GM12878 (cell line): Measurements from ENCODE around the gene ATP7A. TPM values are rescaled to one million over a fixed set of nuclear protein-coding genes. Genes with fewer than 3 reads are reported as not detected.

ENCODE experiments used
- ASH2L ChIP-seq: fragments of 300-600, 200-600 bp; sonication (generic); IDR thresholded peaks from 2 replicates; pipeline ENCODE4 v1.6.1; 2017; ENCODE audit warnings: low read depth, mild to moderate bottlenecking, borderline replicate concordance
- BHLHE40 ChIP-seq, 2 experiments: fragments of 450-650 bp in 1 of 2; IDR thresholded peaks; 2 replicates each; pipeline ENCODE4 v1.6.1; 2011 to 2017; ENCODE audit warnings: low read depth in 2 of 2, borderline replicate concordance in 1 of 2, improper control_type of control experiment in 1 of 2, low read length in 1 of 2, mild to moderate bottlenecking in 1 of 2
- KAT2A ChIP-seq: conservative IDR thresholded peaks from 2 replicates; pipeline ENCODE4 v1.6.1; 2011; ENCODE audit warnings: low read depth, low read length; ENCODE audit not compliant: control insufficient read depth
- MEF2B ChIP-seq: fragments of 450-650 bp; IDR thresholded peaks from 2 replicates; pipeline ENCODE4 v1.6.1; 2018; ENCODE audit warnings: mild to moderate bottlenecking, moderate library complexity; ENCODE audit not compliant: partially characterized antibody, poor library complexity, severe bottlenecking
- NFXL1 ChIP-seq: fragments of 450-650 bp; IDR thresholded peaks from 2 replicates; pipeline ENCODE4 v1.6.1; 2017; ENCODE audit warnings: antibody characterized with exemption, mild to moderate bottlenecking, borderline replicate concordance
- NR2C1 ChIP-seq: fragments of 450-650 bp; IDR thresholded peaks from 2 replicates; pipeline ENCODE4 v1.6.1; 2017; ENCODE audit warnings: antibody characterized with exemption, mild to moderate bottlenecking, moderate library complexity
- NR2C2 ChIP-seq: IDR thresholded peaks from 2 replicates; pipeline ENCODE4 v1.6.1; 2011; ENCODE audit warnings: borderline replicate concordance, low read depth; ENCODE audit not compliant: control insufficient read depth, insufficient read length
- RAD21 ChIP-seq: IDR thresholded peaks from 2 replicates; pipeline ENCODE4 v1.6.1; 2011; ENCODE audit warnings: mild to moderate bottlenecking, low read depth, low read length, moderate library complexity; ENCODE audit not compliant: insufficient read depth
- RELA ChIP-seq: fragments of 450-650 bp; IDR thresholded peaks from 2 replicates; pipeline ENCODE4 v1.8.0; 2014; ENCODE audit warnings: borderline replicate concordance; ENCODE audit not compliant: partially characterized antibody
- SUPT20H ChIP-seq: IDR thresholded peaks from 2 replicates; pipeline ENCODE4 v1.6.1; 2011; ENCODE audit warnings: low read depth, mild to moderate bottlenecking, low read length, moderate library complexity, borderline replicate concordance; ENCODE audit not compliant: control insufficient read depth
- TCF7 ChIP-seq: IDR thresholded peaks from 2 replicates; pipeline ENCODE4 v1.6.1; 2014; ENCODE audit warnings: antibody characterized with exemption, borderline replicate concordance
- ZNF274 ChIP-seq: IDR thresholded peaks from one replicate; pipeline ENCODE4 v1.8.0; 2011; ENCODE audit not compliant: insufficient read length, insufficient read depth
- polyA plus RNA-seq, 11 experiments: library from polyadenylated mRNA; depleted of rRNA in 4 of 11; unstranded in 6 of 11; stranded (reverse) in 5 of 11; fragments of >200 nt; fragmentation: Nextera tagmentation in 4 of 11; fragmentation: Illumina TruSeq in 1 of 11; extraction: Ambion mirVana in 4 of 11; extraction: Trizol in 1 of 11; gene quantifications; 1 replicate in 1 of 11; 2 replicates in 10 of 11; pipeline versions ENCODE4 v1.2.1 to v1.2.3, GENCODE V29; 2011 to 2016; ENCODE audit warnings: inconsistent platforms in 2 of 11, missing spikeins in 2 of 11, low read depth in 1 of 11
- total RNA-seq, 4 experiments: library from RNA; depleted of rRNA in 3 of 4; stranded (reverse); fragments of >200 nt in 3 of 4; fragmentation: Illumina TruSeq in 1 of 4; extraction: Trizol in 1 of 4; gene quantifications; 2 replicates each; pipeline versions ENCODE4 v1.2.1 to v1.2.3, GENCODE V29; 2013 to 2021
- TF ChIP-seq, protein P1 (sequence below): IDR thresholded peaks from 2 replicates; pipeline ENCODE4 v1.6.1; 2012; ENCODE audit warnings: low read length, inconsistent platforms
- TF ChIP-seq, protein P2 (sequence below): fragments of 450-650 bp; IDR thresholded peaks from 2 replicates; pipeline ENCODE4 v1.6.1; 2018; ENCODE audit warnings: mild to moderate bottlenecking, low read depth, moderate library complexity; ENCODE audit not compliant: partially characterized antibody
- TF ChIP-seq, protein P3 (sequence below): IDR thresholded peaks from 2 replicates; pipeline ENCODE4 v1.6.1; 2012; ENCODE audit warnings: low read depth, low read length, improper control_type of control experiment
- TF ChIP-seq, protein P4 (sequence below), 3 experiments: IDR thresholded peaks in 2 of 3; conservative IDR thresholded peaks in 1 of 3; 2 replicates each; pipeline ENCODE4 v1.5.1; 2011; ENCODE audit warnings: low read depth in 3 of 3, low read length in 3 of 3, mild to moderate bottlenecking in 3 of 3, control low read depth in 2 of 3, moderate library complexity in 2 of 3, inconsistent platforms in 1 of 3, mixed read lengths in 1 of 3; ENCODE audit not compliant: control insufficient read depth in 2 of 3, insufficient read depth in 1 of 3; ENCODE audit errors: extremely low read depth in 1 of 3

The ATP7A gene
- total and polyA plus RNA-seq, 10 of the 15 experiments (the other 5 are each of a cell fraction or from before 2014, with no cell fraction given), result 2.5 to 12.0 (median 7.6) TPM

DNA sequence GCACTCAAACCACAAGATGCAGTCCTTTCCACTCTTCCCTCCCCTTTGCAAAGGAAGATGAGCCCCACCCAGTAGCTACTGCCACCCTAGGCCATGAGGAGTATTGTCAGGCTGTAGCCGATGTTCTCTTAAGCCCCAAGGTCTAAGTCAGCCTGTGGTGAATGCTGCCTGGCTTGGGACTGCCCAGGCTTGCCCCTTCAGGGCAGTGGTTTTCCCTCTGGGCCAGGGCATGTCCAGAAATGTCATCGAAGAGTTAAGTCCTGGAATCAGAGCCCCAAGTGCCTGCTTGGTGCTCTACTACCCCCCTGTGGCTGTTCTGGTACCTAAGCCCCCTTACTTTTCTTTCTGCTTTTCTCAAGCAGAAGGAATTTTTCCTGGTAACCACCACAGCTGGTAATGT, 181.8 kb downstream of the ATP7A start (continued):
- TF ChIP-seq, protein P1, sequence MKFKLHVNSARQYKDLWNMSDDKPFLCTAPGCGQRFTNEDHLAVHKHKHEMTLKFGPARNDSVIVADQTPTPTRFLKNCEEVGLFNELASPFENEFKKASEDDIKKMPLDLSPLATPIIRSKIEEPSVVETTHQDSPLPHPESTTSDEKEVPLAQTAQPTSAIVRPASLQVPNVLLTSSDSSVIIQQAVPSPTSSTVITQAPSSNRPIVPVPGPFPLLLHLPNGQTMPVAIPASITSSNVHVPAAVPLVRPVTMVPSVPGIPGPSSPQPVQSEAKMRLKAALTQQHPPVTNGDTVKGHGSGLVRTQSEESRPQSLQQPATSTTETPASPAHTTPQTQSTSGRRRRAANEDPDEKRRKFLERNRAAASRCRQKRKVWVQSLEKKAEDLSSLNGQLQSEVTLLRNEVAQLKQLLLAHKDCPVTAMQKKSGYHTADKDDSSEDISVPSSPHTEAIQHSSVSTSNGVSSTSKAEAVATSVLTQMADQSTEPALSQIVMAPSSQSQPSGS, result no peak
- TF ChIP-seq, protein P2, sequence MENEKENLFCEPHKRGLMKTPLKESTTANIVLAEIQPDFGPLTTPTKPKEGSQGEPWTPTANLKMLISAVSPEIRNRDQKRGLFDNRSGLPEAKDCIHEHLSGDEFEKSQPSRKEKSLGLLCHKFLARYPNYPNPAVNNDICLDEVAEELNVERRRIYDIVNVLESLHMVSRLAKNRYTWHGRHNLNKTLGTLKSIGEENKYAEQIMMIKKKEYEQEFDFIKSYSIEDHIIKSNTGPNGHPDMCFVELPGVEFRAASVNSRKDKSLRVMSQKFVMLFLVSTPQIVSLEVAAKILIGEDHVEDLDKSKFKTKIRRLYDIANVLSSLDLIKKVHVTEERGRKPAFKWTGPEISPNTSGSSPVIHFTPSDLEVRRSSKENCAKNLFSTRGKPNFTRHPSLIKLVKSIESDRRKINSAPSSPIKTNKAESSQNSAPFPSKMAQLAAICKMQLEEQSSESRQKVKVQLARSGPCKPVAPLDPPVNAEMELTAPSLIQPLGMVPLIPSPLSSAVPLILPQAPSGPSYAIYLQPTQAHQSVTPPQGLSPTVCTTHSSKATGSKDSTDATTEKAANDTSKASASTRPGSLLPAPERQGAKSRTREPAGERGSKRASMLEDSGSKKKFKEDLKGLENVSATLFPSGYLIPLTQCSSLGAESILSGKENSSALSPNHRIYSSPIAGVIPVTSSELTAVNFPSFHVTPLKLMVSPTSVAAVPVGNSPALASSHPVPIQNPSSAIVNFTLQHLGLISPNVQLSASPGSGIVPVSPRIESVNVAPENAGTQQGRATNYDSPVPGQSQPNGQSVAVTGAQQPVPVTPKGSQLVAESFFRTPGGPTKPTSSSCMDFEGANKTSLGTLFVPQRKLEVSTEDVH, result no peak
- TF ChIP-seq NFXL1 (no peak), ASH2L (no peak), BHLHE40 (IDR thresholded peaks at IDR 0.05; ENCODE audit: borderline replicate concordance in 1 of 2, low read depth in 2 of 2, low read length in 1 of 2) (no peak; a peak in 1 of 4 replicates), ZNF274 (no peak), RELA (no peak), MEF2B (no peak), RAD21 (peak; percentile 73), SUPT20H (no peak), TCF7 (no peak), NR2C1 (no peak), KAT2A (no peak), NR2C2 (no peak)
- TF ChIP-seq, protein P3, sequence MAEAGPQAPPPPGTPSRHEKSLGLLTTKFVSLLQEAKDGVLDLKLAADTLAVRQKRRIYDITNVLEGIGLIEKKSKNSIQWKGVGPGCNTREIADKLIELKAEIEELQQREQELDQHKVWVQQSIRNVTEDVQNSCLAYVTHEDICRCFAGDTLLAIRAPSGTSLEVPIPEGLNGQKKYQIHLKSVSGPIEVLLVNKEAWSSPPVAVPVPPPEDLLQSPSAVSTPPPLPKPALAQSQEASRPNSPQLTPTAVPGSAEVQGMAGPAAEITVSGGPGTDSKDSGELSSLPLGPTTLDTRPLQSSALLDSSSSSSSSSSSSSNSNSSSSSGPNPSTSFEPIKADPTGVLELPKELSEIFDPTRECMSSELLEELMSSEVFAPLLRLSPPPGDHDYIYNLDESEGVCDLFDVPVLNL, result no peak
- TF ChIP-seq, protein P4, sequence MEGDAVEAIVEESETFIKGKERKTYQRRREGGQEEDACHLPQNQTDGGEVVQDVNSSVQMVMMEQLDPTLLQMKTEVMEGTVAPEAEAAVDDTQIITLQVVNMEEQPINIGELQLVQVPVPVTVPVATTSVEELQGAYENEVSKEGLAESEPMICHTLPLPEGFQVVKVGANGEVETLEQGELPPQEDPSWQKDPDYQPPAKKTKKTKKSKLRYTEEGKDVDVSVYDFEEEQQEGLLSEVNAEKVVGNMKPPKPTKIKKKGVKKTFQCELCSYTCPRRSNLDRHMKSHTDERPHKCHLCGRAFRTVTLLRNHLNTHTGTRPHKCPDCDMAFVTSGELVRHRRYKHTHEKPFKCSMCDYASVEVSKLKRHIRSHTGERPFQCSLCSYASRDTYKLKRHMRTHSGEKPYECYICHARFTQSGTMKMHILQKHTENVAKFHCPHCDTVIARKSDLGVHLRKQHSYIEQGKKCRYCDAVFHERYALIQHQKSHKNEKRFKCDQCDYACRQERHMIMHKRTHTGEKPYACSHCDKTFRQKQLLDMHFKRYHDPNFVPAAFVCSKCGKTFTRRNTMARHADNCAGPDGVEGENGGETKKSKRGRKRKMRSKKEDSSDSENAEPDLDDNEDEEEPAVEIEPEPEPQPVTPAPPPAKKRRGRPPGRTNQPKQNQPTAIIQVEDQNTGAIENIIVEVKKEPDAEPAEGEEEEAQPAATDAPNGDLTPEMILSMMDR (IDR thresholded peaks at IDR 0.05 in 2 of 3, conservative IDR thresholded peaks at IDR 0.05 in 1 of 3; ENCODE audit: control insufficient read depth in 2 of 3, extremely low read depth in 1 of 3, insufficient read depth in 1 of 3, low read depth in 3 of 3, low read length in 3 of 3), result peak; percentile 45; a peak in 5 of 6 replicates
